NT2/D1 (cell line): ENCODE data around the gene ZNF536.

Experiments used
- YY1 ChIP-seq: IDR thresholded peaks from 2 replicates; pipeline ENCODE4 v1.6.1; 2011; ENCODE audit not compliant: insufficient read length, insufficient read depth
- ZNF274 ChIP-seq: IDR thresholded peaks from 2 replicates; pipeline ENCODE4 v1.6.1; 2011; ENCODE audit warnings: mild to moderate bottlenecking, low read depth, low read length

- TF ChIP-seq YY1 = no peak
- TF ChIP-seq ZNF274 = no peak
These were observed 157.7 kb downstream of the ZNF536 start for GRCh38 chr19:30529876-30530275.
